ENCODE measurements around the gene ATXN7. TPM values are rescaled to one million over a fixed set of nuclear protein-coding genes. Genes with fewer than 3 reads are reported as not detected.

ATXN7 gene
- polyA plus RNA-seq, 1 donor: 11.3 TPM

- DNase-seq (ENCODE audit: low read depth): no peak
Observed at GRCh38 chr3:64019271-64019670, 155.6 kb downstream of the ATXN7 start.

GRCh38 chr3:64019879-64020278, 156.2 kb downstream of the ATXN7 start:
- DNase-seq (ENCODE audit: low read depth): no peak

GRCh38 chr3:64021922-64022321, 158.3 kb downstream of the ATXN7 start:
- no peak for DNase-seq (ENCODE audit: low read depth)

GRCh38 chr3:64022451-64023186, 159.0 kb downstream of the ATXN7 start:
- no peak for DNase-seq (ENCODE audit: low read depth)

GRCh38 chr3:64023187-64023860, 159.7 kb downstream of the ATXN7 start, which contains the start of gene PSMD6:
Gene PSMD6 (minus strand): TSS chr3:64023494. CDS start chr3:64023419, 75 bp downstream.
- peak; percentile 55 for DNase-seq (ENCODE audit: low read depth)

GRCh38 chr3:64023861-64024223, 160.2 kb downstream of the ATXN7 start:
- no peak for DNase-seq (ENCODE audit: low read depth)

GRCh38 chr3:64026346-64026745, 162.7 kb downstream of the ATXN7 start:
- no peak for DNase-seq (ENCODE audit: low read depth)

- DNase-seq (ENCODE audit: low read depth): no peak
Observed at GRCh38 chr3:64027658-64028057, 164.0 kb downstream of the ATXN7 start.

- no peak for DNase-seq (ENCODE audit: low read depth)
Observed at GRCh38 chr3:64028754-64029153, 165.1 kb downstream of the ATXN7 start.

- DNase-seq (ENCODE audit: low read depth): no peak
Observed at GRCh38 chr3:64029287-64029686, 165.6 kb downstream of the ATXN7 start.

GRCh38 chr3:64030741-64031140, 167.1 kb downstream of the ATXN7 start:
- DNase-seq (ENCODE audit: low read depth): no peak

- no peak for DNase-seq (ENCODE audit: low read depth)
Observed at GRCh38 chr3:64031540-64032508, 168.2 kb downstream of the ATXN7 start.

GRCh38 chr3:64033069-64033468, 169.4 kb downstream of the ATXN7 start:
- no peak for DNase-seq (ENCODE audit: low read depth)

GRCh38 chr3:64037084-64037483, 173.4 kb downstream of the ATXN7 start:
- no peak for DNase-seq (ENCODE audit: low read depth)

- DNase-seq (ENCODE audit: low read depth): no peak
Observed at GRCh38 chr3:64038253-64038767, 174.6 kb downstream of the ATXN7 start.

- DNase-seq (ENCODE audit: low read depth): no peak
Observed at GRCh38 chr3:64039332-64039731, 175.7 kb downstream of the ATXN7 start.

- DNase-seq (ENCODE audit: low read depth): no peak
Observed at GRCh38 chr3:64039981-64040733, 176.5 kb downstream of the ATXN7 start.

- no peak for DNase-seq (ENCODE audit: low read depth)
Observed at GRCh38 chr3:64042952-64043351, 179.3 kb downstream of the ATXN7 start.

GRCh38 chr3:64046592-64046991, 182.9 kb downstream of the ATXN7 start:
- no peak for DNase-seq (ENCODE audit: low read depth)

- no peak for DNase-seq (ENCODE audit: low read depth)
Observed at GRCh38 chr3:64046996-64047594, 183.4 kb downstream of the ATXN7 start.

GRCh38 chr3:64047787-64048186, 184.1 kb downstream of the ATXN7 start:
- no peak for DNase-seq (ENCODE audit: low read depth)

All from forelimb muscle (tissue), 1 donor.